GM23338 (cell line): Measurements from ENCODE around the gene METTL4.

Source experiments
- CREB1 ChIP-seq: fragments of 250-450 bp; sonication (Bioruptor Pico); IDR thresholded peaks from 2 replicates; pipeline ENCODE4 v1.5.0; 2020; ENCODE audit warnings: low read depth, mild to moderate bottlenecking, moderate library complexity
- EZH2 ChIP-seq: fragments of 200-600 bp; sonication (generic); IDR thresholded peaks from one replicate; pipeline ENCODE4 v1.8.0; 2017; ENCODE audit warnings: antibody characterized with exemption, mild to moderate bottlenecking, low read depth; ENCODE audit not compliant: unreplicated experiment
- EZH2phosphoT487 ChIP-seq: fragments of 200-600 bp; sonication (generic); IDR thresholded peaks from one replicate; pipeline ENCODE4 v1.8.1; 2018; ENCODE audit warnings: antibody characterized with exemption; ENCODE audit not compliant: unreplicated experiment
- JUNB ChIP-seq: IDR thresholded peaks from one replicate; pipeline ENCODE4 v1.6.1; 2016; ENCODE audit warnings: antibody characterized with exemption; ENCODE audit not compliant: unreplicated experiment
- NANOG ChIP-seq: IDR thresholded peaks from 2 replicates; pipeline ENCODE4 v1.6.1; 2016; ENCODE audit warnings: antibody characterized with exemption, borderline replicate concordance
- POLR2AphosphoS5 ChIP-seq: IDR thresholded peaks from 2 replicates; pipeline ENCODE4 v1.6.1; 2016; ENCODE audit warnings: antibody characterized with exemption, low read depth
- STAT1 ChIP-seq: IDR thresholded peaks from one replicate; pipeline ENCODE4 v1.6.1; 2016; ENCODE audit warnings: antibody characterized with exemption; ENCODE audit not compliant: unreplicated experiment
- ZNF114 ChIP-seq: fragments of 250-450 bp; sonication (Bioruptor Pico); IDR thresholded peaks from 2 replicates; pipeline ENCODE4 v1.5.0; 2020; ENCODE audit warnings: mild to moderate bottlenecking, moderate library complexity
- ZNF331 ChIP-seq: fragments of 250-450 bp; sonication (Bioruptor Pico); IDR thresholded peaks from 2 replicates; pipeline ENCODE4 v1.5.0; 2020; ENCODE audit warnings: low read depth, mild to moderate bottlenecking, moderate library complexity
- TF ChIP-seq, protein P1 (sequence below), 2 experiments: fragments of 200-600 bp in 1 of 2; sonication (generic) in 1 of 2; conservative IDR thresholded peaks; 2 replicates each; pipeline versions ENCODE4 v1.5.1 to v1.6.1; 2016 to 2017; ENCODE audit warnings: antibody characterized with exemption in 2 of 2, low read depth in 2 of 2, mild to moderate bottlenecking in 2 of 2, moderate library complexity in 1 of 2
- TF ChIP-seq, protein P2 (sequence below): IDR thresholded peaks from one replicate; pipeline ENCODE4 v1.6.1; 2018; ENCODE audit warnings: antibody characterized with exemption; ENCODE audit not compliant: unreplicated experiment

DNA sequence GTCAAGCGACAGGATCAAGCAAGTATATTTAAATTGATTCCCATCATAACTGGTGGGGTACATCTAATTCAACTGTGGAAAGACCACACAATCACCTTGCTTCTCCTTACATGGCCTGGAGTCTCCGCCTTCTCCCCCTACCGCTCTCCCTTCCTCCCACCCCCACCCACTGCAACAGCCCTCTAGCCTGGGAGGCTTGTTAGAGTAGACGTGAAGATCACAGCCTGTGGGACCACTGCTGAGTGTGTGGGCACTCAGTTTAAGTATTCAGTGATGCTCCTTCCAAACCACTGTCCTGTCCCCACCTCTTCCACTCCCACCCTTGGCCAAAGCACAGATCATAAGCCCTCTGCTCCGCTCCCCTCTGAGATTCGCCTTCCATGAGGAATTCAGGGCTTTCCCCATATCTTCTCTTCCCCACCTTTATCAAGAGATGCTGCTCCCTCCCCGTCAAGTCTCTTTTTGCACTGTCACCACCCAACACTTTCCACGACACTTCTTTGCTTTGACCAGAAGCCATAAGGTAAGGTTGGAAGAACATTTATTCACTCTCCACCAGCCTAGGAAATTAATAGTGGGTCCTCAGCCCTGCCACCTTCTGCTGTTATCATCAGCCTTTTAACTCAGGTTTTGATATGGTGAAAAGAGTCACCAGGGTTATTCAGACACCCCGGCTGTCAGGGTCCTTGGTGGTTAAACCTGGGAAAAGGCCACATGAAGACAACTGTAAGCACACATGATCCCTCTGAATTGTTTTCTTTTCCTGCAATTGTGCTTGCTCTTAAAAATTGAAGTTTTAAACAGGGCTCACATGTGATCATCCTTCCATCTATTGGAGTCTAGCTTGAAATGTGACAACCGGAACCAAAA is 1.7 kb downstream of the METTL4 start:
- TF ChIP-seq, protein P1, sequence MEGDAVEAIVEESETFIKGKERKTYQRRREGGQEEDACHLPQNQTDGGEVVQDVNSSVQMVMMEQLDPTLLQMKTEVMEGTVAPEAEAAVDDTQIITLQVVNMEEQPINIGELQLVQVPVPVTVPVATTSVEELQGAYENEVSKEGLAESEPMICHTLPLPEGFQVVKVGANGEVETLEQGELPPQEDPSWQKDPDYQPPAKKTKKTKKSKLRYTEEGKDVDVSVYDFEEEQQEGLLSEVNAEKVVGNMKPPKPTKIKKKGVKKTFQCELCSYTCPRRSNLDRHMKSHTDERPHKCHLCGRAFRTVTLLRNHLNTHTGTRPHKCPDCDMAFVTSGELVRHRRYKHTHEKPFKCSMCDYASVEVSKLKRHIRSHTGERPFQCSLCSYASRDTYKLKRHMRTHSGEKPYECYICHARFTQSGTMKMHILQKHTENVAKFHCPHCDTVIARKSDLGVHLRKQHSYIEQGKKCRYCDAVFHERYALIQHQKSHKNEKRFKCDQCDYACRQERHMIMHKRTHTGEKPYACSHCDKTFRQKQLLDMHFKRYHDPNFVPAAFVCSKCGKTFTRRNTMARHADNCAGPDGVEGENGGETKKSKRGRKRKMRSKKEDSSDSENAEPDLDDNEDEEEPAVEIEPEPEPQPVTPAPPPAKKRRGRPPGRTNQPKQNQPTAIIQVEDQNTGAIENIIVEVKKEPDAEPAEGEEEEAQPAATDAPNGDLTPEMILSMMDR (conservative IDR thresholded peaks at IDR 0.05; ENCODE audit: low read depth in 2 of 2) = no peak
- no peak for TF ChIP-seq EZH2
- no peak for TF ChIP-seq JUNB
- no peak for TF ChIP-seq POLR2AphosphoS5
- no peak for TF ChIP-seq CREB1 (CRISPR knock-in tag)
- TF ChIP-seq ZNF114 (CRISPR knock-in tag) = no peak
- TF ChIP-seq, protein P2, sequence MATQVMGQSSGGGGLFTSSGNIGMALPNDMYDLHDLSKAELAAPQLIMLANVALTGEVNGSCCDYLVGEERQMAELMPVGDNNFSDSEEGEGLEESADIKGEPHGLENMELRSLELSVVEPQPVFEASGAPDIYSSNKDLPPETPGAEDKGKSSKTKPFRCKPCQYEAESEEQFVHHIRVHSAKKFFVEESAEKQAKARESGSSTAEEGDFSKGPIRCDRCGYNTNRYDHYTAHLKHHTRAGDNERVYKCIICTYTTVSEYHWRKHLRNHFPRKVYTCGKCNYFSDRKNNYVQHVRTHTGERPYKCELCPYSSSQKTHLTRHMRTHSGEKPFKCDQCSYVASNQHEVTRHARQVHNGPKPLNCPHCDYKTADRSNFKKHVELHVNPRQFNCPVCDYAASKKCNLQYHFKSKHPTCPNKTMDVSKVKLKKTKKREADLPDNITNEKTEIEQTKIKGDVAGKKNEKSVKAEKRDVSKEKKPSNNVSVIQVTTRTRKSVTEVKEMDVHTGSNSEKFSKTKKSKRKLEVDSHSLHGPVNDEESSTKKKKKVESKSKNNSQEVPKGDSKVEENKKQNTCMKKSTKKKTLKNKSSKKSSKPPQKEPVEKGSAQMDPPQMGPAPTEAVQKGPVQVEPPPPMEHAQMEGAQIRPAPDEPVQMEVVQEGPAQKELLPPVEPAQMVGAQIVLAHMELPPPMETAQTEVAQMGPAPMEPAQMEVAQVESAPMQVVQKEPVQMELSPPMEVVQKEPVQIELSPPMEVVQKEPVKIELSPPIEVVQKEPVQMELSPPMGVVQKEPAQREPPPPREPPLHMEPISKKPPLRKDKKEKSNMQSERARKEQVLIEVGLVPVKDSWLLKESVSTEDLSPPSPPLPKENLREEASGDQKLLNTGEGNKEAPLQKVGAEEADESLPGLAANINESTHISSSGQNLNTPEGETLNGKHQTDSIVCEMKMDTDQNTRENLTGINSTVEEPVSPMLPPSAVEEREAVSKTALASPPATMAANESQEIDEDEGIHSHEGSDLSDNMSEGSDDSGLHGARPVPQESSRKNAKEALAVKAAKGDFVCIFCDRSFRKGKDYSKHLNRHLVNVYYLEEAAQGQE = no peak
- no peak for TF ChIP-seq EZH2phosphoT487
- no peak for TF ChIP-seq ZNF331 (CRISPR knock-in tag)
- no peak for TF ChIP-seq NANOG
- no peak for TF ChIP-seq STAT1
